SK-N-MC (cell line): ENCODE results near the gene ASB2.

Source experiments
- DNase-seq: peaks from one replicate; pipeline ENCODE4 v3.0.0-alpha.2; 2011; ENCODE audit warnings: low read depth, low spot score
- H3K27ac ChIP-seq: fragments of 200-600 bp; sonication (generic); 2 replicates; pipeline ENCODE4 v1.5.1; 2016; ENCODE audit warnings: mixed run types
- H3K36me3 ChIP-seq: fragments of 200-600 bp; sonication (generic); 2 replicates; pipeline ENCODE4 v1.6.1; 2017; ENCODE audit warnings: antibody characterized with exemption, low read length, mixed read lengths; ENCODE audit not compliant: insufficient read depth
- H3K4me3 ChIP-seq: fragments of 200-600 bp; sonication (generic); 2 replicates; pipeline ENCODE4 v1.5.1; 2016
- H3K9ac ChIP-seq: fragments of 200-600 bp; sonication (generic); 2 replicates; pipeline ENCODE4 v1.8.0; 2017; ENCODE audit warnings: mixed run types, mixed read lengths; ENCODE audit not compliant: insufficient read length
- H3K9me3 ChIP-seq: fragments of 200-600 bp; sonication (generic); 2 replicates; pipeline ENCODE4 v1.6.1; 2017; ENCODE audit warnings: low read depth, mild to moderate bottlenecking, antibody characterized with exemption, low read length, moderate library complexity, mixed read lengths
- EZH2 ChIP-seq: fragments of 200-600 bp; sonication (generic); IDR thresholded peaks from one replicate; pipeline ENCODE4 v1.6.1; 2017; ENCODE audit warnings: antibody characterized with exemption
- FOXP2 ChIP-seq: optimal IDR thresholded peaks from 2 replicates; pipeline ENCODE3; 2011; ENCODE audit warnings: mild to moderate bottlenecking, moderate library complexity; ENCODE audit not compliant: insufficient read depth; ENCODE audit errors: extremely low read length, control extremely low read depth
- POLR2AphosphoS5 ChIP-seq: IDR thresholded peaks from 2 replicates; pipeline ENCODE4 v1.6.1; 2012; ENCODE audit warnings: mild to moderate bottlenecking, low read depth, low read length, borderline replicate concordance

ASB2 gene

DNA sequence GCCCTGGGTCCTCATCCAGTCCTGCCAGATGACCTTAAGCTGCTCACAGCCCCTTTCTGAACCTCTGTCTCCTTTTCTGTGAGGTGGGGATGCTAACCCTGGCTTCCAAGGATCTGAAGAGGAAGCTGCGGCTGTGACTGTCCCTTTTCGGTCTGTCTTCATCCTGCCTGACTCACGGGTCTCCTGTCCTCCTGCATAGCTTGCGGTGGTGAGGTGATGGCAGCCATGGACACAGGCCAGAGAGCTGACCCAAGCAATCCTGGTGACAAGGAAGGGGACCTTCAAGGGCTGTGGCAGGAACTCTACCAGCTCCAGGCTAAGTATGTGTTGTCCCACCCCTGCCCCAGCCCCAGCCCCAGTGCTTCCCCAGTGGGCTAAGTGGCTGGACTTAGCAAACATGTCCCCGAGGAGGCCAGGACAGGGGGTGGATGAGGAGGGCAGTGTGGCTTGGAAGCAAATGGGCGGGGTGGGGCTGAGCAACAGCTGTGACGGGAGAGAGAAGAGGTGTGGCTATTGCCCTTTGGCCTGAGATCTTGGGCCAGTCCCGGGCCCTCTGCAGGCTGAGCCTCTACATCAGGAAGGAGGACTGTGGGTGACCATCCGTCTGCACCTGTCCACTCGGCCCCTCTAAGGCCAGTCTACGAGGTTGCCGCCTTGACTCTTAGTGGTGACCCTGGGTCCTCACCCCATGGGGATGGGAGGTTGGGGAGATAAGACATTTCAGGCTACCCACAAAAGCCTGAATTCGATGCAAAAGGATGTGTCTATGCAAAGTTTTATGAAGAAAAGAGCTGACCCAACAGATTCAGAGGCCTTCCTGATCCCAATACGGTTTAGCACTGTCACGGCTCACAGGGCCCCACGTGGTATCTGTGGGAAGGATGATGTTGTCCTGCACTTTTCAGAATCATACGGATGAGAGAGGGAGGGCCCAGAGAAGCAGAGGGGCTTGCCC, 21.8 kb upstream of the ASB2 start:
- Histone ChIP-seq H3K27ac (no peak overlapping the region), H3K36me3 (no peaks in the 10 kb centered on the region), H3K9ac (no peak overlapping the region), H3K9me3 (no peaks in the 10 kb centered on the region), H3K4me3 (no peak overlapping the region)
- DNase-seq = no peak
- no peak for TF ChIP-seq POLR2AphosphoS5
- no peak for TF ChIP-seq EZH2
- no peak for TF ChIP-seq FOXP2

DNA sequence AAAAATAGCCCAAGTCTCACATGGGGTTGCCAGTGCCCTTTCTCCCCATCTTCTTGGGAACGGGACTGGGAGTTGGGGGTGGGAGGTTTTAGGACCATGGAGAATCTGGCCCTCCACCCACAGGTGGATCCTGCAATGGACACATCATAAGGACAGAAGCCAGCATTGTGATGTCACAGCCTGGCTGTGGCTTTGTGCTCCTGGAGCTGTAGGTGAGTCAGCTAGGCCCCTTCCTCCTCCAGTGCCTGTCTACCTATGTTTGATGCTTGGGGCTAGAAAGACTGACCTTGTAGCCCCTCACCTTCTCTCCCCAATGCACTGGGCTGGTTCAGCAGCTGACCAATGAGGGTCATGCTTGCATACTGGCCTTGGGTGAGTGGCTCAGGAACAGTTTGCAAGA, 20.7 kb upstream of the ASB2 start, which contains the start of gene CCDC197:
Gene CCDC197 (plus strand): TSS at position 220 of the 400 bp plus-strand sequence. CDS start 831 bp downstream, outside the sequence.
- no peak within 1 kb of the TSS for H3K27ac ChIP-seq
- no peak within 1 kb of the TSS for H3K9ac ChIP-seq
- H3K4me3 ChIP-seq = no peak within 1 kb of the TSS
- H3K9me3 ChIP-seq = no peaks in the 10 kb centered on the region
- TF ChIP-seq POLR2AphosphoS5 (no peak), EZH2 (no peak), FOXP2 (no peak)
- DNase-seq = no peak
- no peaks in the 10 kb centered on the region for H3K36me3 ChIP-seq

- TF ChIP-seq FOXP2 = no peak
- Histone ChIP-seq H3K36me3 (no peaks in the 10 kb centered on the region), H3K4me3 (no peak overlapping the region), H3K9ac (no peak overlapping the region), H3K27ac (no peak overlapping the region), H3K9me3 (no peaks in the 10 kb centered on the region)
- DNase-seq = no peak
Observed at GRCh38 chr14:93996130-93996695, 19.8 kb upstream of the ASB2 start.

GRCh38 chr14:93994919-93995682, 18.7 kb upstream of the ASB2 start:
- TF ChIP-seq FOXP2 (no peak), POLR2AphosphoS5 (no peak), EZH2 (no peak)
- no peak overlapping the region for H3K4me3 ChIP-seq
- no peaks in the 10 kb centered on the region for H3K9me3 ChIP-seq
- no peaks in the 10 kb centered on the region for H3K36me3 ChIP-seq
- H3K27ac ChIP-seq = no peak overlapping the region
- H3K9ac ChIP-seq = no peak overlapping the region
- no peak for DNase-seq

- H3K4me3 ChIP-seq = no peak overlapping the region
- no peaks in the 10 kb centered on the region for H3K9me3 ChIP-seq
- DNase-seq = no peak
- H3K9ac ChIP-seq = no peak overlapping the region
- H3K36me3 ChIP-seq = no peaks in the 10 kb centered on the region
- TF ChIP-seq POLR2AphosphoS5 = no peak
- no peak for TF ChIP-seq EZH2
- TF ChIP-seq FOXP2 = no peak
- no peak overlapping the region for H3K27ac ChIP-seq
Observed at GRCh38 chr14:93993382-93993781, 17.0 kb upstream of the ASB2 start.

- Histone ChIP-seq H3K4me3 (no peak overlapping the region), H3K27ac (no peak overlapping the region), H3K9ac (no peak overlapping the region), H3K36me3 (no peaks in the 10 kb centered on the region), H3K9me3 (no peaks in the 10 kb centered on the region)
- TF ChIP-seq EZH2 (no peak), FOXP2 (no peak), POLR2AphosphoS5 (no peak)
- DNase-seq = no peak
Observed at GRCh38 chr14:93991649-93992048, 15.3 kb upstream of the ASB2 start.

DNA sequence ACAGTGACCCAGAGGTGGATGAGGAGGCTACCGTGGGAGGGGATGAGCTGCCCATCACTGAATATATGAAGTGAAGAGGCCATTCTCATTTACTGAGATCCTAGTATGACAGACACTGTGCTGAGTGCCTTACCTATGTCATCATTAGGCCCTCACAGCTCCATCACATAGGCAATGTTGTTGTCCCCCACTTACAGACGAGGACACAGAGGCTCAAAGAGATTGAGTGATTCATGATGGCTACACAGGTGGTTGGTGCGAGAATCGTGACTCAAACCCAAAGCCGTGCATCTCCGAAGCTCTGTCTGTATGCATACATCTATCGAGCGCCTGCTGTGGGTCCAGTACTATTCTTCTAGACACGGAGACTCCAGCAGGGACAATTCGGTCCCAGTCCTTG, 14.8 kb upstream of the ASB2 start:
- Histone ChIP-seq H3K27ac (no peak overlapping the region), H3K4me3 (no peak overlapping the region), H3K9ac (no peak overlapping the region), H3K36me3 (no peaks in the 10 kb centered on the region), H3K9me3 (no peaks in the 10 kb centered on the region)
- TF ChIP-seq FOXP2 (no peak), POLR2AphosphoS5 (no peak), EZH2 (no peak)
- DNase-seq = no peak

- no peak overlapping the region for H3K27ac ChIP-seq
- no peak overlapping the region for H3K9ac ChIP-seq
- H3K36me3 ChIP-seq = no peaks in the 10 kb centered on the region
- no peak for DNase-seq
- TF ChIP-seq EZH2 (no peak), POLR2AphosphoS5 (no peak), FOXP2 (no peak)
- H3K9me3 ChIP-seq = no peaks in the 10 kb centered on the region
- H3K4me3 ChIP-seq = no peak overlapping the region
Observed at GRCh38 chr14:93989939-93990338, 13.6 kb upstream of the ASB2 start.
